Liver (tissue), 9 donors: ENCODE measurements around the gene KRTAP10-9. TPM values are rescaled to one million over a fixed set of nuclear protein-coding genes. Genes with fewer than 3 reads are reported as not detected.

Experiments
- DNase-seq: peaks from one replicate; pipeline ENCODE4 v3.0.0-alpha.2; 2017; ENCODE audit warnings: low spot score
- H3K27ac ChIP-seq, 2 donors: one replicate each; pipeline ENCODE4 v1.7.0; 2013; ENCODE audit warnings: inconsistent platforms in 2 of 2, low read length in 2 of 2, control low read depth in 1 of 2, low read depth in 1 of 2, mild to moderate bottlenecking in 1 of 2
- H3K27me3 ChIP-seq, 4 donors: one replicate each; pipeline versions ENCODE4 v1.6.1 to v1.7.0; 2013; ENCODE audit warnings: low read length in 3 of 4, inconsistent platforms in 1 of 4, mild to moderate bottlenecking in 1 of 4, moderate library complexity in 1 of 4; ENCODE audit not compliant: control insufficient read depth in 4 of 4, insufficient read depth in 4 of 4
- H3K36me3 ChIP-seq, 4 donors: one replicate each; pipeline versions ENCODE4 v1.6.1 to v1.7.0; 2013; ENCODE audit warnings: low read length in 3 of 4, mild to moderate bottlenecking in 3 of 4, low read depth in 1 of 4, moderate library complexity in 1 of 4; ENCODE audit not compliant: control insufficient read depth in 4 of 4, insufficient read depth in 3 of 4
- H3K4me1 ChIP-seq, 4 donors: one replicate each; pipeline versions ENCODE4 v1.6.1 to v1.7.0; 2013; ENCODE audit warnings: low read length in 3 of 4, mild to moderate bottlenecking in 3 of 4, moderate library complexity in 1 of 4; ENCODE audit not compliant: control insufficient read depth in 4 of 4, insufficient read depth in 4 of 4
- H3K4me3 ChIP-seq, 3 donors: one replicate each; pipeline versions ENCODE4 v1.6.1 to v1.7.0; 2013; ENCODE audit warnings: low read length in 3 of 3, control low read depth in 1 of 3, low read depth in 1 of 3, mild to moderate bottlenecking in 1 of 3
- H3K9ac ChIP-seq, 2 donors: one replicate each; pipeline ENCODE4 v1.7.0; 2013; ENCODE audit warnings: low read length in 2 of 2, mild to moderate bottlenecking in 2 of 2, moderate library complexity in 2 of 2, control low read depth in 1 of 2, low read depth in 1 of 2
- H3K9me3 ChIP-seq, 4 donors: one replicate each; pipeline versions ENCODE4 v1.6.1 to v1.7.0; 2013; ENCODE audit warnings: low read length in 3 of 4; ENCODE audit not compliant: control insufficient read depth in 4 of 4
- EGR1 ChIP-seq, 2 donors: IDR thresholded peaks; 2 replicates each; pipeline ENCODE4 v1.6.1; 2016 to 2018; ENCODE audit warnings: antibody characterized with exemption in 2 of 2, low read depth in 2 of 2
- FOXA2 ChIP-seq: IDR thresholded peaks from 2 replicates; pipeline ENCODE4 v1.6.1; 2016; ENCODE audit warnings: antibody characterized with exemption
- GABPA ChIP-seq, 2 donors: IDR thresholded peaks in 1 of 2; conservative IDR thresholded peaks in 1 of 2; 2 replicates each; pipeline ENCODE4 v1.6.1; 2016; ENCODE audit warnings: antibody characterized with exemption in 2 of 2, mild to moderate bottlenecking in 1 of 2, moderate library complexity in 1 of 2
- HNF4A ChIP-seq, 2 donors: conservative IDR thresholded peaks; 2 replicates each; pipeline ENCODE4 v1.6.1; 2016; ENCODE audit warnings: antibody characterized with exemption in 2 of 2, mild to moderate bottlenecking in 2 of 2
- HNF4G ChIP-seq: IDR thresholded peaks from 2 replicates; pipeline ENCODE4 v1.6.1; 2016; ENCODE audit warnings: antibody characterized with exemption
- JUND ChIP-seq, 2 donors: IDR thresholded peaks; 2 replicates each; pipeline ENCODE4 v1.6.1; 2016; ENCODE audit warnings: antibody characterized with exemption in 2 of 2
- NR2F2 ChIP-seq: IDR thresholded peaks from 2 replicates; pipeline ENCODE4 v1.6.1; 2016; ENCODE audit warnings: antibody characterized with exemption
- RAD21 ChIP-seq, 2 donors: IDR thresholded peaks; 2 replicates each; pipeline ENCODE4 v1.6.1; 2016; ENCODE audit warnings: antibody characterized with exemption in 2 of 2, mild to moderate bottlenecking in 2 of 2
- RXRA ChIP-seq, 2 donors: IDR thresholded peaks; 2 replicates each; pipeline ENCODE4 v1.6.1; 2017 to 2018; ENCODE audit warnings: antibody characterized with exemption in 2 of 2, mild to moderate bottlenecking in 1 of 2
- SP1 ChIP-seq: IDR thresholded peaks from 2 replicates; pipeline ENCODE4 v1.6.1; 2018; ENCODE audit warnings: antibody characterized with exemption, mild to moderate bottlenecking
- YY1 ChIP-seq: IDR thresholded peaks from 2 replicates; pipeline ENCODE4 v1.6.1; 2016; ENCODE audit warnings: antibody characterized with exemption, mild to moderate bottlenecking
- WGBS: extraction: QIAGEN DNeasy Blood & Tissue Kit; methylation state at CpG from one replicate; pipeline ENCODE4 v1.1.7; 2013; 5-methylcytosine and 5-hydroxymethylcytosine counted together
- polyA plus RNA-seq, 2 donors: library from polyadenylated mRNA; stranded (reverse) in 1 of 2; unstranded in 1 of 2; fragments of 200-250 nt in 1 of 2; fragments of >200 nt in 1 of 2; fragmentation: Nextera tagmentation in 1 of 2; extraction: Ambion mirVana in 1 of 2; gene quantifications; one replicate each; pipeline versions ENCODE4 v1.2.1 to v1.2.3, GENCODE V29; 2013 to 2015
- total RNA-seq, 2 donors: library from RNA; depleted of rRNA; stranded (reverse); fragments of >200 nt; gene quantifications; one replicate each; pipeline ENCODE4 v1.2.3, GENCODE V29; 2014
- TF ChIP-seq, protein P1 (sequence below): IDR thresholded peaks from 2 replicates; pipeline ENCODE4 v1.6.1; 2016; ENCODE audit warnings: antibody characterized with exemption
- TF ChIP-seq, protein P2 (sequence below): fragments of 150-350 bp; IDR thresholded peaks from 2 replicates; pipeline ENCODE4 v1.5.1; 2017; ENCODE audit warnings: improper control_type of control experiment, low read depth, low read length; ENCODE audit not compliant: missing input control
- TF ChIP-seq, protein P3 (sequence below): IDR thresholded peaks from 2 replicates; pipeline ENCODE4 v1.6.1; 2016; ENCODE audit warnings: antibody characterized with exemption
- TF ChIP-seq, protein P4 (sequence below): IDR thresholded peaks from 2 replicates; pipeline ENCODE4 v1.6.1; 2016; ENCODE audit warnings: antibody characterized with exemption, mild to moderate bottlenecking
- TF ChIP-seq, protein P5 (sequence below): IDR thresholded peaks from 2 replicates; pipeline ENCODE4 v1.6.1; 2016; ENCODE audit warnings: antibody characterized with exemption
- donor health status: healthy.
- donor health status: healthy.
- donor health status: healthy.
- donor health status: healthy.
- donor health status: healthy.

Gene KRTAP10-9
- total and polyA plus RNA-seq, 4 donors, result not detected

DNA sequence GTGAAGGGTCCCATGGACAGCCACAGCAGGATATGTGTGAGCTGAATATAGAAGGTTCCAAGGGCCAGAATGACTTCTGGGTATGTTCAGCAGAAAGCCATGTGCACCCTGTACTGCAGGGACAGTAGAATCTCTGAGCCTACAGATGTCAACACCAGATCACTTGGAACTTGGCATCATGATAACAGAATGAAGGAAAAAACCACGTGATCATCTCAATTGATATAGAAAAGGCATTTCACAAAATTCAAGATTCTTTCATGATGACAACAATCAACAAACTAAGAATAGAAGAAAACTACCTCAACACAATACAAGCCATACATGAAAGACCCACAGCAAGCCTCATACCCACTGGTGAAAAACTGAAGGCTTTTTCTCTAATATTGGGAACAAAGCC lies 40.7 kb downstream of the KRTAP10-9 start (continued):
- TF ChIP-seq FOXA2, result no peak
- TF ChIP-seq, protein P1, sequence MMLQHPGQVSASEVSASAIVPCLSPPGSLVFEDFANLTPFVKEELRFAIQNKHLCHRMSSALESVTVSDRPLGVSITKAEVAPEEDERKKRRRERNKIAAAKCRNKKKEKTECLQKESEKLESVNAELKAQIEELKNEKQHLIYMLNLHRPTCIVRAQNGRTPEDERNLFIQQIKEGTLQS, result no peak
- no peak for TF ChIP-seq RAD21 (IDR thresholded peaks at IDR 0.05)
- TF ChIP-seq, protein P2, sequence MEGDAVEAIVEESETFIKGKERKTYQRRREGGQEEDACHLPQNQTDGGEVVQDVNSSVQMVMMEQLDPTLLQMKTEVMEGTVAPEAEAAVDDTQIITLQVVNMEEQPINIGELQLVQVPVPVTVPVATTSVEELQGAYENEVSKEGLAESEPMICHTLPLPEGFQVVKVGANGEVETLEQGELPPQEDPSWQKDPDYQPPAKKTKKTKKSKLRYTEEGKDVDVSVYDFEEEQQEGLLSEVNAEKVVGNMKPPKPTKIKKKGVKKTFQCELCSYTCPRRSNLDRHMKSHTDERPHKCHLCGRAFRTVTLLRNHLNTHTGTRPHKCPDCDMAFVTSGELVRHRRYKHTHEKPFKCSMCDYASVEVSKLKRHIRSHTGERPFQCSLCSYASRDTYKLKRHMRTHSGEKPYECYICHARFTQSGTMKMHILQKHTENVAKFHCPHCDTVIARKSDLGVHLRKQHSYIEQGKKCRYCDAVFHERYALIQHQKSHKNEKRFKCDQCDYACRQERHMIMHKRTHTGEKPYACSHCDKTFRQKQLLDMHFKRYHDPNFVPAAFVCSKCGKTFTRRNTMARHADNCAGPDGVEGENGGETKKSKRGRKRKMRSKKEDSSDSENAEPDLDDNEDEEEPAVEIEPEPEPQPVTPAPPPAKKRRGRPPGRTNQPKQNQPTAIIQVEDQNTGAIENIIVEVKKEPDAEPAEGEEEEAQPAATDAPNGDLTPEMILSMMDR, result no peak
- TF ChIP-seq HNF4G, result no peak
- TF ChIP-seq NR2F2, result no peak
- TF ChIP-seq, protein P3, sequence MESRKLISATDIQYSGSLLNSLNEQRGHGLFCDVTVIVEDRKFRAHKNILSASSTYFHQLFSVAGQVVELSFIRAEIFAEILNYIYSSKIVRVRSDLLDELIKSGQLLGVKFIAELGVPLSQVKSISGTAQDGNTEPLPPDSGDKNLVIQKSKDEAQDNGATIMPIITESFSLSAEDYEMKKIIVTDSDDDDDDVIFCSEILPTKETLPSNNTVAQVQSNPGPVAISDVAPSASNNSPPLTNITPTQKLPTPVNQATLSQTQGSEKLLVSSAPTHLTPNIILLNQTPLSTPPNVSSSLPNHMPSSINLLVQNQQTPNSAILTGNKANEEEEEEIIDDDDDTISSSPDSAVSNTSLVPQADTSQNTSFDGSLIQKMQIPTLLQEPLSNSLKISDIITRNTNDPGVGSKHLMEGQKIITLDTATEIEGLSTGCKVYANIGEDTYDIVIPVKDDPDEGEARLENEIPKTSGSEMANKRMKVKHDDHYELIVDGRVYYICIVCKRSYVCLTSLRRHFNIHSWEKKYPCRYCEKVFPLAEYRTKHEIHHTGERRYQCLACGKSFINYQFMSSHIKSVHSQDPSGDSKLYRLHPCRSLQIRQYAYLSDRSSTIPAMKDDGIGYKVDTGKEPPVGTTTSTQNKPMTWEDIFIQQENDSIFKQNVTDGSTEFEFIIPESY, result no peak

DNA sequence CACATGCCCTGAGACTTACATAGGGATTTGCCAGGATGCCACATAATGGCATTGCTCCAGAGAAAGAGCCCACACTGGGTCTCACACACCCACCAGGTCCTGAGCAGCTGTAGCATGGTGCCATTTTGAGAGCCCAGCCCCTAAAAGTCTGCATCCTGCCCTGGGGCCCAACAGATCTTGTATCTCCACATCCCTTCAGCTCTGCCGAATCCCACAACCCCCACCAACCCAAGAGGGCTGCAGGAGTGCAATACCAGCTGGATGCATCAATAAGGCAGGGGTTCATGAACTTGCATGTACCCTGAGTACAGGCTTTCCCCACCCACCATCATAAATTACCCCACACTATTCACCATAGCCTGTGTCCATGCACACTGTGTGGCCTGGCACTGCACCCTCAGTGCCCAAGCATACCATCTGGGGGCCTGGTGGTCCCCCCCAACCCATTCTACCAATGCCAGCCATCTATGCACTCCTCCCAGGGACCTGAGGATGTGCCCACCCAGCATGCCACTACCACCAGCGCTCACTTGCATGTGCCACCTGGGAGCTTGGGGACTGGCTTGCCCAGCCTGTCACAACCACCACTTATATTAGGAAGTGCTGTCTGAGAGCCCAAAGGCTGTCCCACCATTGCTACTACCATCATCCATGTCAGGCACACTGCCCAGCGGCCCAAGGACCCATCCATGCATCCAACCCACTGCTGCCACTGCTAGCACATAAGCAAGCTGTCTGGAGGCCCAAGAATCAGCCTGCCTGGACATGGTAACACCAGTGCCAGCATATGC lies 43.9 kb downstream of the KRTAP10-9 start:
- no peak for DNase-seq
- Histone ChIP-seq H3K4me1 (no peaks in the 10 kb centered on the region), H3K36me3 (no peaks in the 10 kb centered on the region), H3K27ac (no peak overlapping the region), H3K9ac (no peak overlapping the region), H3K9me3 (peaks cover 0 to 8% (median 3%) of the 10 kb centered on the region in 4 donors), H3K27me3 (no peaks in the 10 kb centered on the region), H3K4me3 (no peak overlapping the region)
- TF ChIP-seq, protein P4, sequence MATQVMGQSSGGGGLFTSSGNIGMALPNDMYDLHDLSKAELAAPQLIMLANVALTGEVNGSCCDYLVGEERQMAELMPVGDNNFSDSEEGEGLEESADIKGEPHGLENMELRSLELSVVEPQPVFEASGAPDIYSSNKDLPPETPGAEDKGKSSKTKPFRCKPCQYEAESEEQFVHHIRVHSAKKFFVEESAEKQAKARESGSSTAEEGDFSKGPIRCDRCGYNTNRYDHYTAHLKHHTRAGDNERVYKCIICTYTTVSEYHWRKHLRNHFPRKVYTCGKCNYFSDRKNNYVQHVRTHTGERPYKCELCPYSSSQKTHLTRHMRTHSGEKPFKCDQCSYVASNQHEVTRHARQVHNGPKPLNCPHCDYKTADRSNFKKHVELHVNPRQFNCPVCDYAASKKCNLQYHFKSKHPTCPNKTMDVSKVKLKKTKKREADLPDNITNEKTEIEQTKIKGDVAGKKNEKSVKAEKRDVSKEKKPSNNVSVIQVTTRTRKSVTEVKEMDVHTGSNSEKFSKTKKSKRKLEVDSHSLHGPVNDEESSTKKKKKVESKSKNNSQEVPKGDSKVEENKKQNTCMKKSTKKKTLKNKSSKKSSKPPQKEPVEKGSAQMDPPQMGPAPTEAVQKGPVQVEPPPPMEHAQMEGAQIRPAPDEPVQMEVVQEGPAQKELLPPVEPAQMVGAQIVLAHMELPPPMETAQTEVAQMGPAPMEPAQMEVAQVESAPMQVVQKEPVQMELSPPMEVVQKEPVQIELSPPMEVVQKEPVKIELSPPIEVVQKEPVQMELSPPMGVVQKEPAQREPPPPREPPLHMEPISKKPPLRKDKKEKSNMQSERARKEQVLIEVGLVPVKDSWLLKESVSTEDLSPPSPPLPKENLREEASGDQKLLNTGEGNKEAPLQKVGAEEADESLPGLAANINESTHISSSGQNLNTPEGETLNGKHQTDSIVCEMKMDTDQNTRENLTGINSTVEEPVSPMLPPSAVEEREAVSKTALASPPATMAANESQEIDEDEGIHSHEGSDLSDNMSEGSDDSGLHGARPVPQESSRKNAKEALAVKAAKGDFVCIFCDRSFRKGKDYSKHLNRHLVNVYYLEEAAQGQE, result no peak
- TF ChIP-seq HNF4A (conservative IDR thresholded peaks at IDR 0.05), result no peak
- no peak for TF ChIP-seq GABPA (IDR thresholded peaks at IDR 0.05 in 1 of 2, conservative IDR thresholded peaks at IDR 0.05 in 1 of 2)
- TF ChIP-seq, protein P1, result no peak
- TF ChIP-seq, protein P5, sequence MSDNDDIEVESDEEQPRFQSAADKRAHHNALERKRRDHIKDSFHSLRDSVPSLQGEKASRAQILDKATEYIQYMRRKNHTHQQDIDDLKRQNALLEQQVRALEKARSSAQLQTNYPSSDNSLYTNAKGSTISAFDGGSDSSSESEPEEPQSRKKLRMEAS, result no peak
- no peak for TF ChIP-seq RAD21 (IDR thresholded peaks at IDR 0.05)
- TF ChIP-seq, protein P3, result no peak
- TF ChIP-seq EGR1 (IDR thresholded peaks at IDR 0.05; ENCODE audit: low read depth in 2 of 2), result no peak
- TF ChIP-seq YY1, result no peak
- TF ChIP-seq HNF4G, result no peak
- TF ChIP-seq JUND (IDR thresholded peaks at IDR 0.05), result no peak
- no peak for TF ChIP-seq RXRA (IDR thresholded peaks at IDR 0.05)
- TF ChIP-seq SP1, result no peak
- 74% methylated on average over 3 of the region's 3 CpGs for WGBS
